Panc1 (cell line): ENCODE measurements around the gene RANBP17. TPM values are rescaled to one million over a fixed set of nuclear protein-coding genes. Genes with fewer than 3 reads are reported as not detected.

Experiments
- ATAC-seq: fragments of 200-7000 bp; cut with Tn5 transposase; 2 replicates; pipeline ENCODE4 v1.9.1; 2020; ENCODE audit warnings: mild to moderate bottlenecking, moderate library complexity
- BruUV-seq: library from RNA; stranded (reverse); fragments of 400-500 nt; replicated peaks from 2 replicates; lab custom pipeline; 2021; lab: Mats Ljungman, UMichigan
- CTCF ChIA-PET: fragments of 300-600 bp; sonication (Branson Sonifier 250); formaldehyde crosslinking; loops from one replicate; lab custom pipeline; 2022; ENCODE audit warnings: antibody characterized with exemption; lab: Charles Lee
- POLR2A ChIA-PET: fragments of 300-600 bp; sonication (Branson Sonifier 250); formaldehyde crosslinking; loops from one replicate; lab custom pipeline; 2022; ENCODE audit warnings: antibody characterized with exemption; lab: Charles Lee
- DNase-seq: peaks from one replicate; pipeline ENCODE4 v3.0.0-alpha.2; 2010; ENCODE audit warnings: low read depth, low spot score
- H3K27ac ChIP-seq: 2 replicates; pipeline ENCODE4 v1.5.1; 2011; ENCODE audit warnings: mild to moderate bottlenecking, low read length, inconsistent platforms
- H3K27me3 ChIP-seq: fragments of 200-500 bp; sonication (Bioruptor generic); 2 replicates; pipeline ENCODE4 v1.6.0; 2014; ENCODE audit warnings: low read length, inconsistent platforms; ENCODE audit not compliant: control insufficient read depth, insufficient read depth
- H3K36me3 ChIP-seq: fragments of 200-500 bp; sonication (Bioruptor generic); 2 replicates; pipeline ENCODE4 v1.5.1; 2014; ENCODE audit warnings: inconsistent platforms, mild to moderate bottlenecking, low read length, moderate library complexity; ENCODE audit not compliant: control insufficient read depth, insufficient read depth
- H3K4me1 ChIP-seq: 2 replicates; pipeline ENCODE4 v1.5.1; 2011; ENCODE audit warnings: inconsistent platforms, mild to moderate bottlenecking, low read length, moderate library complexity; ENCODE audit not compliant: control insufficient read depth, insufficient read depth
- H3K4me3 ChIP-seq, 2 experiments: 2 replicates each; pipeline ENCODE4 v1.5.1; 2011 to 2012; ENCODE audit warnings: low read depth in 2 of 2, low read length in 2 of 2, mild to moderate bottlenecking in 2 of 2, inconsistent platforms in 1 of 2, moderate library complexity in 1 of 2
- H3K9me3 ChIP-seq: fragments of 200-500 bp; sonication (Bioruptor generic); 2 replicates; pipeline ENCODE4 v1.5.1; 2014; ENCODE audit warnings: low read depth, mild to moderate bottlenecking, inconsistent platforms, low read length, moderate library complexity; ENCODE audit not compliant: control insufficient read depth, insufficient read depth
- CTCF ChIP-seq: fragments of 450-650 bp; IDR thresholded peaks from 2 replicates; pipeline ENCODE4 v1.5.1; 2017; ENCODE audit warnings: mild to moderate bottlenecking
- POLR2AphosphoS5 ChIP-seq: IDR thresholded peaks from 2 replicates; pipeline ENCODE4 v1.6.1; 2012; ENCODE audit warnings: mild to moderate bottlenecking, low read depth, low read length, moderate library complexity
- REST ChIP-seq, 2 experiments: IDR thresholded peaks; 2 replicates each; pipeline ENCODE4 v1.6.1; 2011 to 2012; ENCODE audit warnings: low read depth in 2 of 2, control low read depth in 1 of 2, low read length in 1 of 2, mild to moderate bottlenecking in 1 of 2, moderate library complexity in 1 of 2; ENCODE audit not compliant: insufficient read depth in 1 of 2
- SIN3A ChIP-seq: IDR thresholded peaks from 2 replicates; pipeline ENCODE4 v1.6.1; 2012; ENCODE audit warnings: low read depth, mild to moderate bottlenecking, low read length, moderate library complexity, borderline replicate concordance; ENCODE audit not compliant: insufficient read depth
- TCF7L2 ChIP-seq: IDR thresholded peaks from 2 replicates; pipeline ENCODE4 v1.6.1; 2011; ENCODE audit warnings: mild to moderate bottlenecking, low read depth, low read length, inconsistent platforms
- in situ Hi-C: cut with HindIII; loops from 2 replicates; pipeline ENCODE4 v1.10.0; 2016; ENCODE audit warnings: low sequenced_read_pairs, low pct_unique_long_range_greater_than_20kb
- intact Hi-C: fragments of 100-400 bp; cut with micrococcal nuclease; formaldehyde crosslinking; loops from one replicate; pipeline ENCODE4 v1.10.0; 2022; ENCODE audit not compliant: unreplicated experiment
- total RNA-seq: library from RNA; stranded (reverse); gene quantifications from one replicate; pipeline ENCODE4 v1.2.1, GENCODE V29; 2021; ENCODE audit not compliant: unreplicated experiment

Gene RANBP17
- total RNA-seq, 1 experiment from 2014 or later, result not detected

DNA sequence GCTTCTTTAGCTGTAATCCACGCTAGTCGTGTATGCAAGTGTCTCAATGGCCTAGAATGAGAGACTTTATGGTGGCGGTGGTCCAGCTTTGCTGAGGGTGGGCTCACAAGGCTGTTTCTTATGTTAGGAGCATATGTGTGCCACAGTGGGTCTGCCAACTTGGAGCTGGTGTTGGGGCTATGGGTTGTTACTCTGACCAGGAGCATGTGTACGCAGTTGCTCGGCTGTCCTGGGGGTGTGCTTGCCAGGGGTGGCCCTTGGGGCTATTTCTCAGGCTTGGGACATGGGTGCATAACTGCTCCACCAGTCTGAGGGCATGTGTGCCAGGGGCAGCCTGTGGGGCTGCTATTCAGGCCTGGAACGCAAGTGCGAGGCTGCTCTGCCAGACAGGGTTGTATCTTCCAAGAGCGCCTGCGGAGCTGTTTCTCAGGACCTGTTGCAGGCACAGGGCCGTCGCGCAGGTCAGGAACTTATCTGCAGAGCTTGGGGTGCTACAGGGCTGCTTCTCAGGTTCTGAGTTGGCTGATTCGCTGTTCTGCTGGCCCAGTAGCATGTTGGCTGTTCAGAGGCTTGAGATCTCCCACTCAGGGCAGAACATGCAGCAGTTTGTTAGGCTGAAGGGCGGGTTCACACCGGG is 259.3 kb downstream of the RANBP17 start:
- Histone ChIP-seq H3K27me3 (no peaks in the 10 kb centered on the region), H3K4me1 (no peaks in the 10 kb centered on the region), H3K4me3 (no peak overlapping the region), H3K9me3 (no peaks in the 10 kb centered on the region), H3K36me3 (no peaks in the 10 kb centered on the region), H3K27ac (no peak overlapping the region)
- no peak for TF ChIP-seq TCF7L2
- TF ChIP-seq REST (IDR thresholded peaks at IDR 0.05; ENCODE audit: insufficient read depth in 1 of 2, low read depth in 2 of 2, low read length in 1 of 2), result no peak
- TF ChIP-seq CTCF, result no peak
- no peak for TF ChIP-seq SIN3A
- TF ChIP-seq POLR2AphosphoS5, result no peak
- no TSS peak for BruUV-seq
- DNase-seq (no peak), ATAC-seq (no peak)
- POLR2A ChIA-PET, result no interaction called here
- in situ Hi-C loops, result no loop called here
- intact Hi-C loops, result no loop called here
- CTCF ChIA-PET, result no interaction called here

GRCh38 chr5:171121638-171122037 is 259.8 kb downstream of the RANBP17 start:
- Histone ChIP-seq H3K27me3 (no peaks in the 10 kb centered on the region), H3K4me3 (no peak overlapping the region), H3K9me3 (no peaks in the 10 kb centered on the region), H3K27ac (no peak overlapping the region), H3K36me3 (no peaks in the 10 kb centered on the region), H3K4me1 (no peaks in the 10 kb centered on the region)
- no TSS peak for BruUV-seq
- ATAC-seq (no peak), DNase-seq (no peak)
- in situ Hi-C loops, result no loop called here
- TF ChIP-seq REST (IDR thresholded peaks at IDR 0.05; ENCODE audit: insufficient read depth in 1 of 2, low read depth in 2 of 2, low read length in 1 of 2) (no peak), POLR2AphosphoS5 (no peak), CTCF (no peak), TCF7L2 (no peak), SIN3A (no peak)
- intact Hi-C loops, result no loop called here
- CTCF ChIA-PET, result no interaction called here
- POLR2A ChIA-PET, result no interaction called here
